GM18526 (cell line): Measurements from ENCODE around the gene HSPG2.

Experiments used
- POLR2A ChIP-seq: IDR thresholded peaks from 3 replicates; pipeline ENCODE4 v1.6.1; 2011; ENCODE audit not compliant: insufficient read length; ENCODE audit errors: extremely low read depth

HSPG2 gene

DNA sequence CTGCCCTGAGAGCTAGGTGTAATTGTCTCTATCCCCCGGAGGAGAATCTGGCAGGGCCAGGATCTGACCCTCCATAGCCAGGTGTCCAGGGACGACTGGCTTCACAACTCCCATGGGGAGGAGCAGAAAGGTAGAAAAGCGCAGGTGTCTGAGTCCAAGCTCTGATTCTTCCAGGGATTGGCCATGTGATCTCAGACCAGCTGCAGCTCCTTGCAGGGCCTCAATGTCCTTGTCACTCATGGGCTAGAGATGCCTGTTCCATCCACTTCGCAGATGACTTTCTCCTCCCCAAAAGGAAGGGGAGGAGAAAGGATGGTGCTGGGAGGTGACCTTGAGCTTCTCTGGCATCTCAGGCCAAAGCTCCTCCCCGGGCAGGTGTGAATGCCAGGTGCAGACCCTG is 22.7 kb downstream of the HSPG2 start:
- TF ChIP-seq POLR2A = no peak

DNA sequence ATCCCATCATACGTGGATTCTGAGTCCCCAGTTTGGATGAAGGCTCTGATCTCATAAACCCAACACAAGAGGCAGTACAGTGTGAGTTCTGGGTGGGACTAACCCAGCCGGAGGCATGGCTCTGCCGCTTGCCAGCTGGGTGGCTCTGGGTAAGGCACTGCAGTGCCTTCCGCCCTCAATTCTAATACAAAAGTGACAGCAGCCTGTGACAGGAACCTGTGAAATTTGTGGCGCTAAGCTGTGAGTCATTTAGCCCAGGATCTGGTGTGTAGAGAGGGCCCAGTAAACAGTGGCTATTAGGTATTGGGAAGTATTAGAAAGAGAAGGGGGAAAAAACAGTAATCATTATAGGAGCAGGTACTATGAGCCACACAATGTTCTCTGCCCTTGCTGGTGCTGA is 23.3 kb downstream of the HSPG2 start:
- TF ChIP-seq POLR2A = no peak

DNA sequence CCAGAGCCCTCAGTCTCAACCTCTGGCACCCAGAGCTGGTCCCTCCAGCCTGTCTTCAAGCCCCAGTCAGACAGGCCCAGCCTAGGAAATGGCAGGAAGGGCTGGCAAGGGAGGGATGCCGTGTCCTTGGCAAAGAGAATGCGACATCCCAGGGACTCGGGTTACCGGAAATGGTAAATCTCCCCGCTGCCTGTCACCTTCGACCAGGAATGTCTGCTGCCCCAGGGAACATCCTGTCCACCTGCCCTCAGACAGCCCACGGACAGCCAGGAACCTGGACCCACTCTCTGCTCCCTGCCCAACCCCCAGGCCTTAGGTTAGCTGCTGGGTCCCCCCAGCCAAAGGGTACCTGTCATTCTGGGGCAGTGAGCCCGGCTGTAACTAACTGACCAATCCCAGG is 23.9 kb downstream of the HSPG2 start:
- TF ChIP-seq POLR2A = no peak

DNA sequence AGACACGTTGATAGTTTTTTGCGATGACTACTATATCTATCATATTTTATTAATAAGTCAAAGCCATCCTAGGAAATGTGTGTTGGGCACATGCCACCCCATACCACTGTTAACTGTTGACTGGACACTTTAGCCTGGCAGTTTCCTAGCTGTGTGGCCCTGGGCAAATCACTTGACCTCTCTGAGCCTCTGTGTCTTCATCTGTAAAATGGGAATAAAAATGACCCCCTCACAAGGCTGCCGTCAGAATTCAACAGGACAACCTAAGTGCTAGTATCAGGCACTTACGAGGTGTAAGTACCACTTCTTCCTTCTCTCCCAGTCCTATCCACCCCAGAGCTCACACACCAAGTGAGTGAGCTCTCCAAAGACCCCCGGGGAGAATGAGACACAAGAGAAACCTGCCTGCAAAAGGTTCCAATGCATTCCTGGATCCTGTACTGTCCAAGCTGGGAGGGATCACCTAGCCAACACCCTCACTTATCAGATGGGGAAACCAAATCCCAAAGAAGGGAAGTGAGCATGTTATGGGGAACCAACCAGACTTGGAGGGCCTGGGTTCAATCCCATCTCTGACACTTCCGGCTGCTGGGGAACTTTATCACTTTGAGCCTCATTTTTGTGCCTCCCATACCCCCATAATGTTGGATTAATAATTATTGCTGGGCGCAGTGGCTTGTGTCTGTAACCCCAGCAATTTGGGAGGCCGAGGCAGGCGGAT is 24.9 kb downstream of the HSPG2 start:
- no peak for TF ChIP-seq POLR2A

DNA sequence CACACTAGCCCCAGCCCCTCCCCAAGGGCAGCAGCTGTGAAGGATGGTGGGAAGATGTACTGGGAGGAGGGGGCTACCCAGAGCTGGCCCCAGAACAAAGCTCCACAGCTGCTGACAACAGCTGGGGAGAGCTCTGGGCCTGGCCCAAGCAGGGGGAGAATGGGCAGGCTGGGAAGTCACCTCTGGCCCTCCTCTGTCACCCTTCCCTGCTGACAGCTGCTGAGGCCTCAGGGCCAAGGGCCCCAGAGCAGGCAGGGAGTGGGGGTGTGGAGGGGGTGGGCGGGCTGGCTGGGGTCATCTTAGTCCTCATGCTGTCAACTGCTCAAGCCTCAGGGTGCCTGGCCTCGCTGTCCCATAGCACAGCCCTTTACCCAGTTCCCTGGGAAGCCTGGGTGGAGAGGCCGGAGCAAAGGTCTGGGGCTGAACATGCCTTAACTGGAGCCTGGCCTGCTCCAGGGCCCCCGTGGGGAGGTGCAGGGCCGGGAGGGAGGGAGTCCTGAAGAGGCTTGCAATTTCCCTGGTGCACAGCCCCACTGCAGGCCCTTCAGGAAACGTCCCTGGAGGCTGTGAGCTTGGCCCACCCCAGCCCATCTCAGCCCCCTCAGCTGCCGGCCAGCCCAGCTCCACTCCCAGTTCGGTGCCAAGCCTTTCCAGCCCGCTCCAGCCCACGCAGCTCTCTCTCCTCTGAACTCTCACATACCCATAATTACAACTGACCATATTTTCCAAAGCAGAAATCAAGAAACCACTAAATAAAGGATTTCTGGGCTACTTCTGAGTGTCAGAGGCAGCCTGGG is 25.7 kb downstream of the HSPG2 start:
- TF ChIP-seq POLR2A = no peak

DNA sequence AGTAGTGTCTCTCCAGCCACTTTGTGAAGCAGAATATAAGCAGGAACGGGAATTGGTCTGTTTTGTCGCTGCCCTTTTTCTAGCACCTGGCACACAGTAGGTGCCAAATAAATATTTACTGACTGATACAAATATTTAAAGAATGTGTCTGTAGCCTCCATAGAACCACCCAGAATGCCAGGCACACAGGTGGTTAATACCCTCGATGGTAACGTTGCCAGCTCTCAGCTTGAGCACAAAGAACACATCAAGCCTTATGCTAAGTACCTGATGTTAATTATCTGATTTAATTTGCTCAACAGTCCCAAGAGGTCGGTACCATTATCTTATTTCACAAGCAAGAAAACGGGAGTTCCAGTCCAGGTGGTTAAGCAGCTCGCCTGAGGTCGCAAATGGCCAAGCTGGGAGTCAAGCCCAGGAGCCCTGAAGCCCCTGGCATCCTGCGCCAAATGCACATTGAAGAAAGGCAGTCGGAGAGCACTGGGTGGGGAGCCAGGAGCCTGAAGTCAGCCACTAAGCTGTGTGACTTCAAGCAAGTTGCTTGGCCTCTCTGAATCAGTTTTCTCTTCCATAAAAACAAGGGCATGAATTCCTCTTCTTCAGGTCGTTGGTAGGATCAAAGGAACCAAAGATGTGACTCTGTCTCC is 26.4 kb downstream of the HSPG2 start:
- no peak for TF ChIP-seq POLR2A

DNA sequence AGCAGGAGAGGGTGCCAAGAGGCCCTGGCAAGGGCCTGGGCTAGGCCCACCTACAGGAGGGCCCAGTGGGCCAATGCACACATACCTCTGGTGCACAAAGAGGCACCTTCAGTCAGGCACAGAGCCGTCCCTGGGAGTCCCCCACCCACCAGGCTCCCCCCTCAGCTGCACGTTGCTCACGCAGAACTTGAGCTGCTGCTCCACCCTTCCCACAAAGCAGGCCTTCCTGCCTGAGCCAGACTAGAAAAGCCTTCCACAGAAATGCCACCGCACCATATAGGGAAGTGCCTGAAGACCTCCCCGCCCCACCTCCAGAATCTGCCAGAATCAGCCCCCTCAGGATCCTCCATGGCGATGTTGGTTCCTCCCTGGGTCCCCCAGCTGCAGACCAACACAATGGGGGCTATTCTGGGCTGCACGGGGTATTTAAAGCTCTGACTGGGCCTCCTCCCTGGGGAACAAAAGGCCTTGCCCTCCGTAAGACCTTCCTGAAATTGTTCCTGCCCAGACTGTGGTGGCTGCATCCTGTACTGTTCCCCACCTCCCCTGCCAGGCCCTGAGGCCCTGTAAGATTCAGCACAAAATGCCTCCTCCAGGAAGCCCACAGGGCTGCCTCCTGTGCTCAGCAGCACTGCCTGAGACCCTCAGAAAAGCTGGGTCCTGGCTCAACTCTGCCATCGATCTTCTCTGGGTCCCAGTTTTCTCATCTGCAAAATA is 27.2 kb downstream of the HSPG2 start:
- no peak for TF ChIP-seq POLR2A

DNA sequence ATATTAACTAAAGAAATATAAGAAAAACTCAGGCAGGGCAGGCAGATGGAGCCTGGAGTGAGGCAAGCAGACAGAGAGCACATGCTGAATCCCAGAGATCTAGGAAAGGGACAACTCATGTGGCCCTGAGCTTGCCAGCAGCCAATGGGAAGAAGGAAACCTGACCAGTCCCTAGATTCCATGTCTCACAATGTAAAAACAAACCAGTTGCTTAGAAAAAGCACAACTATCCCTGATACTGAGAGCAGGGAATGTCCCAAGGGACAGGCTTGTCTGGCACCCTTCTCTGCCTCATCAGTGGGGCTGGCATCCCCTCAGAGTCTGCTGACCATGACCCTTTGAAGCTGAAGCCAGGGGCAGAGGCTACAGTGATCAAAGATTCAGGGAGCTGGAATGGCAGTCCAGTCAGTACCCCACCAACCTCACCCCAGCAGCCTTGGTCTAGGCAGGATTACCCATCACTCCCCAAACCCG is 27.8 kb downstream of the HSPG2 start:
- TF ChIP-seq POLR2A = no peak

DNA sequence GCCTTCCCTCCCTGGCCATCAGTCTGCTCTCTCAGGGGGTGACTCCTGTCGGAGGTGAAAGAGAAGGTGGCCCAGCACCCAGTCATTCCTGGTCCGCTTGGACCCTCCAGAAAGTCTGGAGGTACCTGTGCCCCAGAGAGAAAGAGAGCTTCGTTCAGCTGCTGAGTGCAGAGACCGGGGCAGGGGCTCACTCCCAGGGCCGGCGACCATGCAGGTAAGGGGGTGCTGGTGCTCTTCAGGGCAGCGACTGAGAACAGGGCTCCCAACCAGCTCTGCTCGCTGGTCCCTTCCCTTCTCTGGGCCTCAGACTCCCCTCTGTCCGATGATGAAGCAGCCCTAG is 30.1 kb downstream of the HSPG2 start:
- TF ChIP-seq POLR2A = no peak

DNA sequence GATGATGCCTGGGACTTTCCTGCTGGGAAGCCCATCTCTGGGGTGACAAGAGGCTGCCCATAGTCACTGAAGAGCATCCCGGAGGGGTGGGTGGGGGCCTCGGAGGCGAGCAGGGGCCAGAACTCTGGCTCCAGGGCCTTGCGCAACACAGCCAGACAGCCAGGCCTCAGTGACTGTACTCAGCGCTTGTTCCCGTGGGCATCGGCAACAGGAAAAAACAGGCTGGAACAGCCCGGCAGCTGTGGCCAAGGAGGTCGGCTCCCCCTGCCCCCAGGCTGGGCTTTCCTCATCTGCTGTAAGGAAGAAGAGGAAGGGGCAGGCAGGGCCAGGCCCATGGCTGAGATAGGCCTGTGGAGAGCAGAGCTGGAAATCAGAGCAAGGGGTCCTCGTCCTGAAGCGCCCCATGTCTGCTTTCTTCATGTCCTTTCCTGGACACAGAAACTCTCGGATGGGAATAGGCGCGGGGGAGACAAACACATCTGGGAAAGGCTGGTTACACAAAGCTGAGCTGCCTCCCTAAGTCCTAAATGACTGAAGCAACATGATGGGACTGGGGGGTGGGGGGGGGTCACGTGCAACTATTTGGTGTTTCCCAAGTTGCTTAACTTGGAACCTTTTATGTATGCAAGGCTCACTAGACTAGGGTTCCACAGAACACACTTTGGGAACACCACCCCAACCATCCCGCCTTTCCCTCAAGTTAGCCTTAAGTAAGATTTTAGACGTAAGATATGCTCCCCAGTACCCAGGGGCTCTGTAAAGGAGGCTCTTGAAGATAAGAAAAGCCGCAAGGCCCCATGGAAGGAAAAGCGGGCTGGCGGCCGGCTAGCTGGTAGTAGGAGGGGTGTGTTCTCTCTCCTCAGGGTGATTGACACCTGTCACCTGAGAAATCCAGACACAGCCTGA is 30.7 kb downstream of the HSPG2 start:
- no peak for TF ChIP-seq POLR2A

DNA sequence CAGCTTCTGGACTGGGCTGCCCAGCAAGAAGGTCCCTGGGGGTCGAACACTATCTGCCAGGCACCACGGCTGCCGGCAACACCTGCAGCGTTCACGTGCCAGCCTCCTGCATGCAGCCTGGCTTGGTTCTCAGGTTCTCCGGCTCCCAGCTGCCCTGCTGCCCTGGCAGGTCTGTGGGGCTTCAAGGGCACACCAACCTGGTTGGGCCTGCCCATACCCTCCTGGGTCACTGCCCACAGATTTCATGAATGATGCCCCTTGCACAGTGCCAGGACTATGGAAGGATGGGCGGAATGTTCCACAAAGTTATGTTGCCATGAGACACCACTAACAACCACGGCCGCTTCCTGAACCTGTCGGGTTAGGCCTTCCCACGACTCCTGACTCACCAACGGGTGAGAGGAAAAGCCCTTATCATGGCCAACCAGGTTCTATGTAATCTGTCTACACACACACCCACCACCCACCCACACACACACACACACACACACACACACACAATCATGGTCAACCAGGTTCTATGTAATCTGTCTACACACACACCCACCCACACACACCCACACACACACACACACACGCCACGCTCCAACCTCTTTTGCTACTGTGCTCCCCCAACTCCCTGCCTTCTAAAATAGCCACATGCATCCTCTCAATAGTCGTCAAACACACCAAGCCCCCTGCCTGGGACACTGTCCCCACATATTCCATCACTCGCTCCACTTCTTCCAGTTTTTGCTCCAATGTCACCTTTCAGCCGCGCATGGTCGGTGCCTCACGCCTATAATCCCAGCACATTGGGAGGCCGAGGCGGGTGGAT is 32.2 kb downstream of the HSPG2 start:
- TF ChIP-seq POLR2A = no peak

DNA sequence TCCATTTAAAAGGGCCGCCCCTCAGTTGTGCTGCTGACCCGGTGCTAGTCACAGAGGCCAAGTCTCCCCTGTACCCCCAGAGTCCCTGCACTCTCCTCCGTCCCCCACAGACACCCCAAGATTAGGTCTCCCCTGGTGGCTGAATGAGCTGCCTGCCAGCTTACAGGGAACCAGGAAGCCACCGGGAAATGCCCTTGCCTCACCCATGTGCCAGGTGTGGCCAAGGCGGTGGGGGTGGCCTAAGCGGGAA is 32.7 kb downstream of the HSPG2 start:
- no peak for TF ChIP-seq POLR2A

DNA sequence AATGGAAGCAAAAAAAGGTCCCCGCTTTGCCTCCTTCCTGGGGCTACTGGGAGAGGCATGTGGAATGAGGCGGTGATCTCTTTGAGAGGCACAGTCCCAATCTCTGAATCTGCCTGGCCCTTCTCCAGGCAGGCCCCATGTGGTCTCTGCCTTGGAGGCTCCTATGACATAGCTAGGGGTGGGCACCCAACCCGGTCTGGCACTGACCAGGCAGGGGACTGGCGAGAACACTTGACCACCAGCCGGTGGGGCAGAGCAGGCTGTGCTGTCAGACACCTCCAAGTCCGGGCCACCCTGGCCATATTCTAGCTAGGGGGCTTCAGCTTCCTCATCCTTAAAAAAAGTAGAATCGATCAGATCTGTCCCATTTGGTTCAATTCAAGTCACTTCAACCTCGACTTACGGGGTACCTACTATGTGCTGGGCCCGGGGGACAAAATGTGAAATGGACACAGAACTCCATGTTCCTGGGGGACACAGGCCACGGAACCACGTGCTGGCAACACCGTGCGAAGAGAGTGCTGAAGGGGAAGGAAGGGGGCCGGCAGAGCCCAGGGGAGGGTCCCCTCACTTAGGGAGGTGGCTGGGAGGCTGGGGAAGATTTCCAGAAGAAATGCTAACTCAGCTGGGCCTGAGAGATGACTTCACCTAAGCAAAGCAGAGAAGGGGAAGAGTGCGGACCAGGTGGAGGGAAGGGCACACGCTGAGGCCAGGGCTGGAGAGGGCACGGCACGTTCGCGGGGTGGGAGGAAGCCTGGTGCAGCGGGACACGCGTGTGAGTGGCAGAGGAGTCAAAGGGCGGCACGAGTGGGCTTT is 33.3 kb downstream of the HSPG2 start:
- no peak for TF ChIP-seq POLR2A
